ENCODE results near the gene RAC3.

RAC3 gene

GRCh38 chr17:81995463-81996231, 35.8 kb upstream of the RAC3 start:
- TF ChIP-seq CTCF (IDR thresholded peaks at IDR 0.05; ENCODE audit: insufficient read depth, missing control alignments): no peak
- DNase-seq (ENCODE audit: insufficient read length, low spot score): no peak
- FAIRE-seq: no peak

- DNase-seq (ENCODE audit: insufficient read length, low spot score) (no peak), FAIRE-seq (no peak)
Observed at GRCh38 chr17:81996232-81996756, 35.2 kb upstream of the RAC3 start.

GRCh38 chr17:81996757-81997441, 34.6 kb upstream of the RAC3 start:
- FAIRE-seq: no peak
- no peak for TF ChIP-seq CTCF (IDR thresholded peaks at IDR 0.05; ENCODE audit: insufficient read depth, missing control alignments)
- DNase-seq (ENCODE audit: insufficient read length, low spot score): no peak

More at GRCh38 chr17:81996232-81996756, 35.2 kb upstream of the RAC3 start:
- TF ChIP-seq CTCF (IDR thresholded peaks at IDR 0.05; ENCODE audit: insufficient read depth, missing control alignments): no peak

GRCh38 chr17:81998212-81998611, 33.3 kb upstream of the RAC3 start:
- no peak for FAIRE-seq
- no peak for DNase-seq (ENCODE audit: insufficient read length, low spot score)
- no peak for TF ChIP-seq CTCF (IDR thresholded peaks at IDR 0.05; ENCODE audit: insufficient read depth, missing control alignments)

- FAIRE-seq (no peak), DNase-seq (ENCODE audit: insufficient read length, low spot score) (no peak)
- no peak for TF ChIP-seq CTCF (IDR thresholded peaks at IDR 0.05; ENCODE audit: insufficient read depth, missing control alignments)
Observed at GRCh38 chr17:81998691-81999438, 32.6 kb upstream of the RAC3 start.

- DNase-seq (ENCODE audit: insufficient read length, low spot score) (no peak), FAIRE-seq (no peak)
- no peak for TF ChIP-seq CTCF (IDR thresholded peaks at IDR 0.05; ENCODE audit: insufficient read depth, missing control alignments)
Observed at GRCh38 chr17:81999587-81999975, 31.9 kb upstream of the RAC3 start.

Data from D721Med (cell line).